Measurements from ENCODE around the gene PIP5K1C. TPM values are rescaled to one million over a fixed set of nuclear protein-coding genes. Genes with fewer than 3 reads are reported as not detected.

PIP5K1C gene
- total and polyA plus RNA-seq, 2 donors (not counting 1 experiment from before 2014, with no cell fraction given) = 10.4 to 46.7 TPM

DNA sequence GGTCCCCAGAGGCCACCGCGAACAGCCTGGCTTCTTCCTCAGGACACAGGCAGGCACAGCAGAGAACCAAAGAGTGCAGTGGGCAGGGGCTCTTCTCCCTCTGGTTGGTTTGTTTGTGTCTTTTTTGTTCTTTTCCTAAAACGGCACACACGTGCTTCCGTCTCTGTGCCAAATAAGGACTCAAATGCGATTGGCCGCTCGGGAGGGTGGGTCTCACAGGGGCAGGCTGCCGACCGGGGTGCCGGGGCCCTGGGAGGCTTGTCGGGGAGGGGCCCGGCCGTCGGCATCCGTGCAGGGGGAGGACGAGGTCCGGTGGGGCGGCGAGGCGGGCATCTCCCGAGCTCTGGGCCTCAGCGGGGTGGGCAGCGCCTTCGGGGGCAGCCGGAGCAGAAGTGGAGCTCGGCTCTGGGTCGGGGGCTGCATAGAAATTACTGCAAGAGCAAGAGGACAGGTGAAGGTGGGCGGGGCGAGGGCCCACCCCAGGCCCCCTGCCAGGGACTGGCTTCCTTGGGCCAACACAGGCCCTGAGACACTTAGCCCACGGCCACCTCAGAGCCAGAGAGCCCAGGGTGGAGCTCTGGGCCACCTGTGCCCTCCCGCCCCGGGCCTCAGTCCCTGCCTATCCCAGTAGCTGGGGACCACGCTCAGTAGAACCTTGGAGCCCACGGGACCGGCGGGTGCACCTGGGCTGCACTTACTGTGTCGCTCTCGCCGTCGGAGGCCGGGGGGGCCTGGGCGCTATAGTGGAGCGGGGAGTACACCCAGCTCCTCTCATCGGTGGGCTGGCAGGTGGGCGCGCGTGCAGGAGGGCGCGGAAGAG is 67.3 kb downstream of the PIP5K1C start:
- no peak overlapping the region for H3K27ac Mint-ChIP-seq
- CTCF ChIA-PET = interaction anchor here (0.6 to 0.7 kb wide), 2 partner anchors 43 to 1239 kb away, joined by 3 read pairs; no protein-coding TSS in a partner anchor
- Histone ChIP-seq H3K27ac (ENCODE audit: low read length in 2 of 2) (no peak overlapping the region), H2AFZ (ENCODE audit: insufficient read depth, low read depth, low read length, poor library complexity, severe bottlenecking) (no peak overlapping the region), H3K27me3 (replicated peaks in 1 of 4; ENCODE audit: control extremely low read depth in 1 of 4, control insufficient read depth in 3 of 4, insufficient read depth in 4 of 4, low read length in 3 of 4) (no peaks in the 10 kb centered on the region), H3K36me3 (replicated peaks in 1 of 2; ENCODE audit: control extremely low read depth in 1 of 2, control insufficient read depth in 1 of 2, extremely low read depth in 1 of 2, insufficient read depth in 2 of 2, low read length in 1 of 2) (peaks cover 0 to 1% of the 10 kb centered on the region in 2 experiments), H3K4me2 (replicated peaks; ENCODE audit: low read depth, low read length, poor library complexity, severe bottlenecking) (no peak overlapping the region), H4K20me1 (ENCODE audit: control insufficient read depth, insufficient read depth, low read length, poor library complexity, severe bottlenecking) (no peaks in the 10 kb centered on the region), H3K4me1 (ENCODE audit: control insufficient read depth in 2 of 2, insufficient read depth in 2 of 2, low read length in 2 of 2) (no peaks in the 10 kb centered on the region), H3K79me2 (ENCODE audit: control insufficient read depth, insufficient read depth, low read length) (no peaks in the 10 kb centered on the region), H3K9ac (ENCODE audit: low read length) (no peak overlapping the region), H3K4me3 (ENCODE audit: control extremely low read depth in 1 of 5, extremely low read depth in 1 of 5, insufficient read depth in 1 of 5, low read depth in 2 of 5, low read length in 4 of 5) (no peak overlapping the region), H3K9me3 (ENCODE audit: control extremely low read depth in 1 of 3, control insufficient read depth in 2 of 3, insufficient read depth in 1 of 3, low read length in 2 of 3) (no peaks in the 10 kb centered on the region)
- 94% methylated on average over 50 of the region's 50 CpGs for WGBS (ENCODE audit: insufficient coverage)
- no peaks in the 10 kb centered on the region for H3K9me3 Mint-ChIP-seq (ENCODE audit: insufficient read depth)
- POLR2A ChIA-PET = no interaction called here
- intact Hi-C loops (cut with micrococcal nuclease) = no loop called here
- DNase-seq = no peak
- no peak for ATAC-seq (ENCODE audit: low read depth)
- no peaks in the 10 kb centered on the region for H3K27me3 Mint-ChIP-seq
- no peak overlapping the region for H3K4me3 Mint-ChIP-seq
- TF ChIP-seq, protein P1, sequence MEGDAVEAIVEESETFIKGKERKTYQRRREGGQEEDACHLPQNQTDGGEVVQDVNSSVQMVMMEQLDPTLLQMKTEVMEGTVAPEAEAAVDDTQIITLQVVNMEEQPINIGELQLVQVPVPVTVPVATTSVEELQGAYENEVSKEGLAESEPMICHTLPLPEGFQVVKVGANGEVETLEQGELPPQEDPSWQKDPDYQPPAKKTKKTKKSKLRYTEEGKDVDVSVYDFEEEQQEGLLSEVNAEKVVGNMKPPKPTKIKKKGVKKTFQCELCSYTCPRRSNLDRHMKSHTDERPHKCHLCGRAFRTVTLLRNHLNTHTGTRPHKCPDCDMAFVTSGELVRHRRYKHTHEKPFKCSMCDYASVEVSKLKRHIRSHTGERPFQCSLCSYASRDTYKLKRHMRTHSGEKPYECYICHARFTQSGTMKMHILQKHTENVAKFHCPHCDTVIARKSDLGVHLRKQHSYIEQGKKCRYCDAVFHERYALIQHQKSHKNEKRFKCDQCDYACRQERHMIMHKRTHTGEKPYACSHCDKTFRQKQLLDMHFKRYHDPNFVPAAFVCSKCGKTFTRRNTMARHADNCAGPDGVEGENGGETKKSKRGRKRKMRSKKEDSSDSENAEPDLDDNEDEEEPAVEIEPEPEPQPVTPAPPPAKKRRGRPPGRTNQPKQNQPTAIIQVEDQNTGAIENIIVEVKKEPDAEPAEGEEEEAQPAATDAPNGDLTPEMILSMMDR (IDR thresholded peaks at IDR 0.05) = no peak
- H3K4me1 Mint-ChIP-seq = no peaks in the 10 kb centered on the region

DNA sequence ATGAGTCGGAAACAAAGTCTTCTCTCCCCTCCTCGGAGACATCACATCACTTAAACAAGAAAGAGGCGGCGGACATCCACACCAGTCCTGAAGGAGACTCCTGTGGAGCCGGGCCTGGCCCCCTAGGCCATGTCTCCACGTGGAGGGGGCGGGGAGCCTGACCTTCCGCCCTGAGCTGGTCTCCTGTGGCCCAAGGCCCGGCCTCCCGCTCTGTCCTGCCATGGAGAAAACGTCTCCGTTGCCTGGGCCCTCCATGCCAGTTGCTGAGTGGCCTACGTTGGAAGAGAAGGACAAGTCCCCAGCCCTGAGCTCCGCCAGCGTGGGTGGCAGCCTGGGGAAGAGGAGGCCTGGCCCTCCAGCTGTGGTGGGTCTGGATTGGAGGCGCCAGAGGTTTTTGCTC is 68.2 kb downstream of the PIP5K1C start:
- Histone ChIP-seq H3K27ac (ENCODE audit: low read length in 2 of 2) (no peak overlapping the region), H3K4me2 (replicated peaks; ENCODE audit: low read depth, low read length, poor library complexity, severe bottlenecking) (no peak overlapping the region), H3K4me1 (ENCODE audit: control insufficient read depth in 2 of 2, insufficient read depth in 2 of 2, low read length in 2 of 2) (peaks cover 4% of the 10 kb centered on the region in 2 donors), H3K36me3 (replicated peaks in 1 of 2; ENCODE audit: control extremely low read depth in 1 of 2, control insufficient read depth in 1 of 2, extremely low read depth in 1 of 2, insufficient read depth in 2 of 2, low read length in 1 of 2) (no peaks in the 10 kb centered on the region), H3K79me2 (ENCODE audit: control insufficient read depth, insufficient read depth, low read length) (no peaks in the 10 kb centered on the region), H3K9me3 (ENCODE audit: control extremely low read depth in 1 of 3, control insufficient read depth in 2 of 3, insufficient read depth in 1 of 3, low read length in 2 of 3) (no peaks in the 10 kb centered on the region), H3K27me3 (replicated peaks in 1 of 4; ENCODE audit: control extremely low read depth in 1 of 4, control insufficient read depth in 3 of 4, insufficient read depth in 4 of 4, low read length in 3 of 4) (no peaks in the 10 kb centered on the region), H3K4me3 (ENCODE audit: control extremely low read depth in 1 of 5, extremely low read depth in 1 of 5, insufficient read depth in 1 of 5, low read depth in 2 of 5, low read length in 4 of 5) (no peak overlapping the region), H2AFZ (ENCODE audit: insufficient read depth, low read depth, low read length, poor library complexity, severe bottlenecking) (no peak overlapping the region), H3K9ac (ENCODE audit: low read length) (no peak overlapping the region), H4K20me1 (ENCODE audit: control insufficient read depth, insufficient read depth, low read length, poor library complexity, severe bottlenecking) (no peaks in the 10 kb centered on the region)
- ATAC-seq (ENCODE audit: low read depth) (no peak), DNase-seq (no peak)
- Mint-ChIP-seq H3K9me3 (ENCODE audit: insufficient read depth) (no peaks in the 10 kb centered on the region), H3K4me1 (peaks cover 1% of the 10 kb centered on the region), H3K27ac (no peak overlapping the region), H3K4me3 (no peak overlapping the region), H3K27me3 (no peaks in the 10 kb centered on the region)
- TF ChIP-seq, protein P1 (IDR thresholded peaks at IDR 0.05) = no peak
- TF ChIP-seq EZH2 (IDR thresholded peaks at IDR 0.05; ENCODE audit: borderline replicate concordance, insufficient read depth, low read depth, low read length, poor library complexity, severe bottlenecking) = no peak
- intact Hi-C loops (cut with micrococcal nuclease) = no loop called here
- 97% methylated on average over 16 of the region's 16 CpGs for WGBS (ENCODE audit: insufficient coverage)
- POLR2A ChIA-PET = no interaction called here
- CTCF ChIA-PET = interaction anchor here (0.6 kb wide), 1 partner anchor 984 kb away, joined by 3 read pairs; no protein-coding TSS in a partner anchor

Measured in B cell (primary cell).